Endodermal cell (in vitro differentiated cells): ENCODE data around the gene PPA1. TPM values are rescaled to one million over a fixed set of nuclear protein-coding genes. Genes with fewer than 3 reads are reported as not detected.
A peak's percentile ranks its signal among the peaks of the same experiment; 100 is the strongest.

ENCODE experiments used
- DNase-seq: peaks from one replicate; pipeline ENCODE4 v3.0.0-alpha.2; 2017
- H3K27ac ChIP-seq: 2 replicates; pipeline ENCODE4 v1.5.1; 2013; ENCODE audit warnings: mild to moderate bottlenecking, low read depth, low read length, moderate library complexity
- H3K27me3 ChIP-seq: 2 replicates; pipeline ENCODE4 v1.6.1; 2013; ENCODE audit warnings: mild to moderate bottlenecking, low read length, moderate library complexity; ENCODE audit not compliant: insufficient read depth, control insufficient read depth, poor library complexity, severe bottlenecking
- H3K36me3 ChIP-seq: 2 replicates; pipeline ENCODE4 v1.7.0; 2013; ENCODE audit warnings: mild to moderate bottlenecking, low read length, moderate library complexity; ENCODE audit not compliant: control insufficient read depth, insufficient read depth
- H3K4me1 ChIP-seq: one replicate; pipeline ENCODE4 v1.7.0; 2013; ENCODE audit warnings: low read length; ENCODE audit not compliant: control insufficient read depth, insufficient read depth
- H3K4me3 ChIP-seq: 2 replicates; pipeline ENCODE4 v1.5.1; 2013; ENCODE audit warnings: mild to moderate bottlenecking, low read length, moderate library complexity
- H3K9ac ChIP-seq: 2 replicates; pipeline ENCODE4 v1.6.1; 2013; ENCODE audit warnings: mild to moderate bottlenecking, low read length, moderate library complexity; ENCODE audit not compliant: poor library complexity, severe bottlenecking; ENCODE audit errors: extremely low read depth
- H3K9me3 ChIP-seq: 2 replicates; pipeline ENCODE4 v1.6.1; 2013; ENCODE audit warnings: mild to moderate bottlenecking, low read length, moderate library complexity; ENCODE audit not compliant: control insufficient read depth
- H3K27ac Mint-ChIP-seq: 2 replicates; pipeline ENCODE4 v1.8.0; 2020; ENCODE audit warnings: mixed read lengths
- H3K27me3 Mint-ChIP-seq: 2 replicates; pipeline ENCODE4 v1.8.0; 2021; ENCODE audit warnings: mild to moderate bottlenecking, mixed read lengths; ENCODE audit not compliant: insufficient read depth
- H3K36me3 Mint-ChIP-seq: 2 replicates; pipeline ENCODE4 v1.8.0; 2020; ENCODE audit warnings: low read depth, mixed read lengths
- H3K4me1 Mint-ChIP-seq: 2 replicates; pipeline ENCODE4 v1.8.0; 2020; ENCODE audit warnings: mixed read lengths
- H3K4me3 Mint-ChIP-seq: 2 replicates; pipeline ENCODE4 v1.8.0; 2020; ENCODE audit warnings: mild to moderate bottlenecking, moderate library complexity, mixed read lengths
- H3K9me3 Mint-ChIP-seq: 2 replicates; pipeline ENCODE4 v1.8.0; 2020; ENCODE audit warnings: mild to moderate bottlenecking, mixed read lengths
- CTCF ChIP-seq: fragments of 200-600 bp; sonication (generic); conservative IDR thresholded peaks from 2 replicates; pipeline ENCODE4 v1.5.0; 2021; ENCODE audit warnings: antibody characterized with exemption, mild to moderate bottlenecking
- WGBS, 2 experiments: methylation state at CpG; one replicate each; pipeline versions ENCODE4 v1.1.5 to v1.1.7; 2013; ENCODE audit warnings: missing lambda C conversion rate in 2 of 2, mixed read lengths in 1 of 2; ENCODE audit not compliant: insufficient coverage in 1 of 2, insufficient read length in 1 of 2; 5-methylcytosine and 5-hydroxymethylcytosine counted together
- total RNA-seq, 2 donors: library from RNA; stranded (reverse); fragmentation: NEBNext Ultra II Directional in 1 of 2; extraction: Animal tissue kit (Norgen Biotek cat#: 25700) in 1 of 2; gene quantifications; 2 replicates in 1 of 2; 3 replicates in 1 of 2; pipeline ENCODE4 v1.2.1, GENCODE V29; 2021

The PPA1 gene
- total RNA-seq, 2 donors from 2014 or later, result 63.3 to 72.1 TPM

- Histone ChIP-seq H3K27ac (no peak overlapping the region), H3K4me3 (no peak overlapping the region), H3K36me3 (no peaks in the 10 kb centered on the region), H3K9me3 (no peaks in the 10 kb centered on the region), H3K4me1 (no peaks in the 10 kb centered on the region), H3K27me3 (peaks cover 34% of the 10 kb centered on the region), H3K9ac (no peak overlapping the region)
- DNase-seq, result no peak
- Mint-ChIP-seq H3K27ac (no peak overlapping the region), H3K4me1 (no peaks in the 10 kb centered on the region), H3K27me3 (peaks cover 26% of the 10 kb centered on the region), H3K4me3 (no peak overlapping the region), H3K9me3 (no peaks in the 10 kb centered on the region), H3K36me3 (no peaks in the 10 kb centered on the region)
- TF ChIP-seq CTCF, result no peak
- WGBS, 2 experiments, result 89% methylated on average over 3 of the region's 3 CpGs; no CpG with 5 or more reads in 1 of the 2 experiments
Observed at GRCh38 chr10:70277396-70278030, 44.3 kb upstream of the PPA1 start.

GRCh38 chr10:70274643-70275042, 41.4 kb upstream of the PPA1 start:
- H3K27ac Mint-ChIP-seq, result no peak overlapping the region
- no peaks in the 10 kb centered on the region for H3K27me3 Mint-ChIP-seq
- no peak overlapping the region for H3K9ac ChIP-seq
- no peaks in the 10 kb centered on the region for H3K4me1 ChIP-seq
- H3K9me3 Mint-ChIP-seq, result no peaks in the 10 kb centered on the region
- H3K4me1 Mint-ChIP-seq, result no peaks in the 10 kb centered on the region
- no peak for TF ChIP-seq CTCF
- no peaks in the 10 kb centered on the region for H3K36me3 Mint-ChIP-seq
- H3K4me3 Mint-ChIP-seq, result no peak overlapping the region
- no peaks in the 10 kb centered on the region for H3K9me3 ChIP-seq
- no peak for DNase-seq
- no peaks in the 10 kb centered on the region for H3K36me3 ChIP-seq
- H3K27ac ChIP-seq, result no peak overlapping the region
- 88 to 89% methylated on average over 1 to 2 of the region's 2 CpGs for WGBS, 2 experiments
- no peak overlapping the region for H3K4me3 ChIP-seq
- H3K27me3 ChIP-seq, result peaks cover 6% of the 10 kb centered on the region

GRCh38 chr10:70272925-70273316, 39.7 kb upstream of the PPA1 start:
- Histone ChIP-seq H3K4me1 (no peaks in the 10 kb centered on the region), H3K9ac (no peak overlapping the region), H3K4me3 (no peak overlapping the region), H3K9me3 (no peaks in the 10 kb centered on the region), H3K36me3 (no peaks in the 10 kb centered on the region), H3K27me3 (no peaks in the 10 kb centered on the region), H3K27ac (no peak overlapping the region)
- Mint-ChIP-seq H3K9me3 (no peaks in the 10 kb centered on the region), H3K4me3 (no peak overlapping the region), H3K36me3 (no peaks in the 10 kb centered on the region), H3K27me3 (no peaks in the 10 kb centered on the region), H3K27ac (no peak overlapping the region), H3K4me1 (no peaks in the 10 kb centered on the region)
- DNase-seq, result no peak
- TF ChIP-seq CTCF, result peak; percentile 62
- 79 to 91% methylated on average over 4 of the region's 4 CpGs for WGBS, 2 experiments
